M059J (cell line): Measurements from ENCODE around the gene PSAT1. TPM values are rescaled to one million over a fixed set of nuclear protein-coding genes. Genes with fewer than 3 reads are reported as not detected.

Experiments
- DNase-seq: peaks from one replicate; pipeline ENCODE4 v3.0.0-alpha.2; 2012; ENCODE audit warnings: low read depth
- total RNA-seq: library from RNA; depleted of rRNA; stranded (reverse); fragments of >200 nt; shearing (Covaris generic); gene quantifications from 2 replicates; pipeline ENCODE4 v1.2.3, GENCODE V29; 2014; rRNA removed

Gene PSAT1
- total RNA-seq, 1 experiment from 2014 or later = 82.0 TPM

DNA sequence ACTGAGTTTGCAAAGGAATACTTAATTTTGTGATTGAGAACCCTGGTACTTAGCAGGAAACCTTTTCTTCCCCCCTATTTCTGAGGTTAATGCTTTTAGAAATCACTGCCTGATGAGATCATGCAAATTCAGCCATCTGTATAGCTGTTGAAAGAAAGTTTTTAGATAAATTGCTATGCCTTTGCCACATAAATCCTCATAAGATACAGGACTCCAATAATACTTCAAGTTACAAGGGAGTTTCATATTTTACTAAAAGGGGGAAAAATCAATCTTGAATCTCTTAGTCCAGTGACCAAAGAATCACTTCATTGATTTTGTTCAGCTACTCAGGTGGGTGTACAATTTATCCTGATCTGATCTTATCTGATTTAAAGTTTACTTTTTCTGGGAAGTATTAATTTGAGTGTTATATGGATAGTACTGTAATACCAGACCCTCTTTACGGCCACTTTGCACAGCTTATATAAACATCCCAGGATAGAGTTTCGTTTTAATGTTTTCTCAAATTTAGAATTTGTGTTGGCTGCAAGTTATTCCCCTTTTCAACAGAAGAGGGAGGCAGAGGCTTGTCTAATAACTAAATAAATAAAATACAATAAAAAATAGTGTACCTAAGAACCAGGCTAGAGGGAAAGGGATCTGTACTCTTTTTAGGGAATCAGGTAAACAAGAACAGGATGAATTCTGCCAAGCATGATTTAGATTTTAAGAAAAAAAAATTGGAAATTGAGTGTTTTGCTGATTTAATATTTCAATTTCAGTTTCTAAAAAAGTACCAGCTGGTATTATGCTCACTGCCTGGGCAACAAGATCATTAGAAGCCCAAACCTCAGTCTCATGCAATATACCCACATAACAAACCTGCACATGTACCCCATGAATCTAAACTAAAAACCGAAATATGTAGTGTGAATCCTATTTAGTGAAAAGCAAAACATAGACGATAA is 69.1 kb downstream of the PSAT1 start:
- peak; percentile 30 for DNase-seq

GRCh38 chr9:78366827-78367226 is 69.9 kb downstream of the PSAT1 start:
- DNase-seq = peak; percentile 51

DNA sequence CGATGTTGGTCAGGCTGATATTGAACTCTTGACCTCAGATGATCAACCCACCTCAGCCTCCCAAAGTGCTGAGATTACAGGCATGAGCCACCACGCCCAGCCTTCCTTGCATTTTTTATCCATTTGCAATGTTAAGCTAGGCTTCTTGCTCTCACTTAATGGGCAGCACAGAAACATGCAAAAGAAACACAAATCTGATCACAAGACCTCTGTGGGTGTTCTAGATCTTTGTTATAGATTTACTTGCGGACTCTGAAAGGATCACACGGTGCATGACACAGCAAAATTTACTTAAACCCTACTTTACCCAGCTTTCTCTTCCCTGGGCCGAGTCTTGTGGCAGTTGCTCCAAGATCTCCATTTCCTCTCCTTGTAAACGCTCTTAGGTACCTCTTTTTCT is 71.3 kb downstream of the PSAT1 start:
- DNase-seq = no peak

- DNase-seq = peak; percentile 64
Measured at GRCh38 chr9:78369639-78370219, 72.8 kb downstream of the PSAT1 start.

- DNase-seq = no peak
Measured at GRCh38 chr9:78370991-78371390, 74.1 kb downstream of the PSAT1 start.

GRCh38 chr9:78371981-78372380 is 75.1 kb downstream of the PSAT1 start:
- DNase-seq = no peak

Other genes starting within 250 kb of the PSAT1 start
- 33.6 and 42.7 TPM in 2 replicates for gene CEP78, start 61.0 kb upstream of the PSAT1 start, total RNA-seq